Panc1 (cell line): ENCODE results near the gene NOS1AP. TPM values are rescaled to one million over a fixed set of nuclear protein-coding genes. Genes with fewer than 3 reads are reported as not detected.
A peak's percentile ranks its signal among the peaks of the same experiment; 100 is the strongest.

Experiments
- ATAC-seq: fragments of 200-7000 bp; cut with Tn5 transposase; 2 replicates; pipeline ENCODE4 v1.9.1; 2020; ENCODE audit warnings: mild to moderate bottlenecking, moderate library complexity
- BruUV-seq: library from RNA; stranded (reverse); fragments of 400-500 nt; replicated peaks from 2 replicates; lab custom pipeline; 2021; lab: Mats Ljungman, UMichigan
- CTCF ChIA-PET: fragments of 300-600 bp; sonication (Branson Sonifier 250); formaldehyde crosslinking; loops from one replicate; lab custom pipeline; 2022; ENCODE audit warnings: antibody characterized with exemption; lab: Charles Lee
- POLR2A ChIA-PET: fragments of 300-600 bp; sonication (Branson Sonifier 250); formaldehyde crosslinking; loops from one replicate; lab custom pipeline; 2022; ENCODE audit warnings: antibody characterized with exemption; lab: Charles Lee
- DNase-seq: peaks from one replicate; pipeline ENCODE4 v3.0.0-alpha.2; 2010; ENCODE audit warnings: low read depth, low spot score
- H3K27ac ChIP-seq: 2 replicates; pipeline ENCODE4 v1.5.1; 2011; ENCODE audit warnings: mild to moderate bottlenecking, low read length, inconsistent platforms
- H3K27me3 ChIP-seq: fragments of 200-500 bp; sonication (Bioruptor generic); 2 replicates; pipeline ENCODE4 v1.6.0; 2014; ENCODE audit warnings: low read length, inconsistent platforms; ENCODE audit not compliant: control insufficient read depth, insufficient read depth
- H3K36me3 ChIP-seq: fragments of 200-500 bp; sonication (Bioruptor generic); 2 replicates; pipeline ENCODE4 v1.5.1; 2014; ENCODE audit warnings: inconsistent platforms, mild to moderate bottlenecking, low read length, moderate library complexity; ENCODE audit not compliant: control insufficient read depth, insufficient read depth
- H3K4me1 ChIP-seq: 2 replicates; pipeline ENCODE4 v1.5.1; 2011; ENCODE audit warnings: inconsistent platforms, mild to moderate bottlenecking, low read length, moderate library complexity; ENCODE audit not compliant: control insufficient read depth, insufficient read depth
- H3K4me3 ChIP-seq, 2 experiments: 2 replicates each; pipeline ENCODE4 v1.5.1; 2011 to 2012; ENCODE audit warnings: low read depth in 2 of 2, low read length in 2 of 2, mild to moderate bottlenecking in 2 of 2, inconsistent platforms in 1 of 2, moderate library complexity in 1 of 2
- H3K9me3 ChIP-seq: fragments of 200-500 bp; sonication (Bioruptor generic); 2 replicates; pipeline ENCODE4 v1.5.1; 2014; ENCODE audit warnings: low read depth, mild to moderate bottlenecking, inconsistent platforms, low read length, moderate library complexity; ENCODE audit not compliant: control insufficient read depth, insufficient read depth
- POLR2AphosphoS5 ChIP-seq: IDR thresholded peaks from 2 replicates; pipeline ENCODE4 v1.6.1; 2012; ENCODE audit warnings: mild to moderate bottlenecking, low read depth, low read length, moderate library complexity
- SIN3A ChIP-seq: IDR thresholded peaks from 2 replicates; pipeline ENCODE4 v1.6.1; 2012; ENCODE audit warnings: low read depth, mild to moderate bottlenecking, low read length, moderate library complexity, borderline replicate concordance; ENCODE audit not compliant: insufficient read depth
- TCF7L2 ChIP-seq: IDR thresholded peaks from 2 replicates; pipeline ENCODE4 v1.6.1; 2011; ENCODE audit warnings: mild to moderate bottlenecking, low read depth, low read length, inconsistent platforms
- in situ Hi-C: cut with HindIII; loops from 2 replicates; pipeline ENCODE4 v1.10.0; 2016; ENCODE audit warnings: low sequenced_read_pairs, low pct_unique_long_range_greater_than_20kb
- intact Hi-C: fragments of 100-400 bp; cut with micrococcal nuclease; formaldehyde crosslinking; loops from one replicate; pipeline ENCODE4 v1.10.0; 2022; ENCODE audit not compliant: unreplicated experiment
- total RNA-seq: library from RNA; stranded (reverse); gene quantifications from one replicate; pipeline ENCODE4 v1.2.1, GENCODE V29; 2021; ENCODE audit not compliant: unreplicated experiment
- TF ChIP-seq, protein P1 (sequence below), 2 experiments: IDR thresholded peaks; 2 replicates each; pipeline ENCODE4 v1.6.1; 2011 to 2012; ENCODE audit warnings: low read depth in 2 of 2, control low read depth in 1 of 2, low read length in 1 of 2, mild to moderate bottlenecking in 1 of 2, moderate library complexity in 1 of 2; ENCODE audit not compliant: insufficient read depth in 1 of 2
- TF ChIP-seq, protein P2 (sequence below): fragments of 450-650 bp; IDR thresholded peaks from 2 replicates; pipeline ENCODE4 v1.5.1; 2017; ENCODE audit warnings: mild to moderate bottlenecking

The NOS1AP gene
- total RNA-seq, 1 experiment from 2014 or later, result 27.9 TPM

DNA sequence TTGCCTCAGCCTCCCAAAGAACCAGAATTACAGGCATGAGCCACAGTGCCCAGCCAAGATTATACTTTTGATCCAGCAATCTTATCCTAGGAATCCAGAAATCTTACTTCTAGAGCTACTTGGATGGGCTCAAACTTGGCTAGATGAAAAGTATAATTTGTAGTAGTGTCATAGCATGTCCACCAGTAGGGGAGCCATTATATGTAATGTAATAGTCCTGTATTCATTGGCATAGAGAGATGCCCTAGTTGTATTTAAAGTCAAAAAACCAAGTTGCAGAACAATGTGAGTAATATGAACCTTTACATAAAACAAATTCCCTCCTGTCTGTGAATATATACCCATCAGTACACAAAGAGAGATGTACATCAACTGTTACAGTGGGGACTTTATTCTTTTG is 83.9 kb downstream of the NOS1AP start:
- Histone ChIP-seq H3K27me3 (no peaks in the 10 kb centered on the region), H3K4me1 (peaks cover 53% of the 10 kb centered on the region), H3K4me3 (no peak overlapping the region), H3K36me3 (no peaks in the 10 kb centered on the region), H3K9me3 (no peaks in the 10 kb centered on the region), H3K27ac (peak overlapping the region; percentile 39; the same call in 1 of the 2 replicates)
- DNase-seq (no peak), ATAC-seq (no peak)
- in situ Hi-C loops, result no loop called here
- ChIA-PET POLR2A (no interaction called here), CTCF (no interaction called here)
- intact Hi-C loops, result no loop called here
- TF ChIP-seq POLR2AphosphoS5 (no peak), SIN3A (no peak), TCF7L2 (no peak)
- TF ChIP-seq, protein P1, sequence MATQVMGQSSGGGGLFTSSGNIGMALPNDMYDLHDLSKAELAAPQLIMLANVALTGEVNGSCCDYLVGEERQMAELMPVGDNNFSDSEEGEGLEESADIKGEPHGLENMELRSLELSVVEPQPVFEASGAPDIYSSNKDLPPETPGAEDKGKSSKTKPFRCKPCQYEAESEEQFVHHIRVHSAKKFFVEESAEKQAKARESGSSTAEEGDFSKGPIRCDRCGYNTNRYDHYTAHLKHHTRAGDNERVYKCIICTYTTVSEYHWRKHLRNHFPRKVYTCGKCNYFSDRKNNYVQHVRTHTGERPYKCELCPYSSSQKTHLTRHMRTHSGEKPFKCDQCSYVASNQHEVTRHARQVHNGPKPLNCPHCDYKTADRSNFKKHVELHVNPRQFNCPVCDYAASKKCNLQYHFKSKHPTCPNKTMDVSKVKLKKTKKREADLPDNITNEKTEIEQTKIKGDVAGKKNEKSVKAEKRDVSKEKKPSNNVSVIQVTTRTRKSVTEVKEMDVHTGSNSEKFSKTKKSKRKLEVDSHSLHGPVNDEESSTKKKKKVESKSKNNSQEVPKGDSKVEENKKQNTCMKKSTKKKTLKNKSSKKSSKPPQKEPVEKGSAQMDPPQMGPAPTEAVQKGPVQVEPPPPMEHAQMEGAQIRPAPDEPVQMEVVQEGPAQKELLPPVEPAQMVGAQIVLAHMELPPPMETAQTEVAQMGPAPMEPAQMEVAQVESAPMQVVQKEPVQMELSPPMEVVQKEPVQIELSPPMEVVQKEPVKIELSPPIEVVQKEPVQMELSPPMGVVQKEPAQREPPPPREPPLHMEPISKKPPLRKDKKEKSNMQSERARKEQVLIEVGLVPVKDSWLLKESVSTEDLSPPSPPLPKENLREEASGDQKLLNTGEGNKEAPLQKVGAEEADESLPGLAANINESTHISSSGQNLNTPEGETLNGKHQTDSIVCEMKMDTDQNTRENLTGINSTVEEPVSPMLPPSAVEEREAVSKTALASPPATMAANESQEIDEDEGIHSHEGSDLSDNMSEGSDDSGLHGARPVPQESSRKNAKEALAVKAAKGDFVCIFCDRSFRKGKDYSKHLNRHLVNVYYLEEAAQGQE (IDR thresholded peaks at IDR 0.05; ENCODE audit: insufficient read depth in 1 of 2, low read depth in 2 of 2, low read length in 1 of 2), result no peak
- TF ChIP-seq, protein P2, sequence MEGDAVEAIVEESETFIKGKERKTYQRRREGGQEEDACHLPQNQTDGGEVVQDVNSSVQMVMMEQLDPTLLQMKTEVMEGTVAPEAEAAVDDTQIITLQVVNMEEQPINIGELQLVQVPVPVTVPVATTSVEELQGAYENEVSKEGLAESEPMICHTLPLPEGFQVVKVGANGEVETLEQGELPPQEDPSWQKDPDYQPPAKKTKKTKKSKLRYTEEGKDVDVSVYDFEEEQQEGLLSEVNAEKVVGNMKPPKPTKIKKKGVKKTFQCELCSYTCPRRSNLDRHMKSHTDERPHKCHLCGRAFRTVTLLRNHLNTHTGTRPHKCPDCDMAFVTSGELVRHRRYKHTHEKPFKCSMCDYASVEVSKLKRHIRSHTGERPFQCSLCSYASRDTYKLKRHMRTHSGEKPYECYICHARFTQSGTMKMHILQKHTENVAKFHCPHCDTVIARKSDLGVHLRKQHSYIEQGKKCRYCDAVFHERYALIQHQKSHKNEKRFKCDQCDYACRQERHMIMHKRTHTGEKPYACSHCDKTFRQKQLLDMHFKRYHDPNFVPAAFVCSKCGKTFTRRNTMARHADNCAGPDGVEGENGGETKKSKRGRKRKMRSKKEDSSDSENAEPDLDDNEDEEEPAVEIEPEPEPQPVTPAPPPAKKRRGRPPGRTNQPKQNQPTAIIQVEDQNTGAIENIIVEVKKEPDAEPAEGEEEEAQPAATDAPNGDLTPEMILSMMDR, result no peak
- BruUV-seq, result no TSS peak

DNA sequence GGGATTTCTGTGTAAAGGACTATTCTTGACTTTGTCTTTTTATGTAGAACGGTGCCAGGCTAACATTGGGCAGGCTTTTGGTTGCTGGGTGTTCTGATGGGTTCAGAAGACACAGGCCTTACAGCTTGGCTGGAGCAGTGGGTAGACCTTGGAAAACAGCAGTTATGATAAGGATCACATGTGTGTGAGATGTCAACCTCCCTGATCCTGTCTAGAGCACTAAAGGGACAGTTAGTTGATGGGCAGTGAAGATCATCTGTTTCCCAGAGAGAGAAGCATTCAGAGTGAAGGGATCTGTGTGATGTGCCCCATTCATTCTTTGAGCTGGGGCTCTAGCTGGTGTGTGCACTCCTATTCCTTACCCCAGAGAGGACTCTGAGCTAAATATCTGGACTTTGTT is 88.0 kb downstream of the NOS1AP start:
- no peaks in the 10 kb centered on the region for H3K27me3 ChIP-seq
- H3K27ac ChIP-seq, result peak overlapping the region; percentile 66
- H3K36me3 ChIP-seq, result no peaks in the 10 kb centered on the region
- intact Hi-C loops, result no loop called here
- H3K9me3 ChIP-seq, result no peaks in the 10 kb centered on the region
- ATAC-seq, result no peak
- BruUV-seq, result no TSS peak
- no peak for TF ChIP-seq POLR2AphosphoS5
- TF ChIP-seq, protein P2, result no peak
- TF ChIP-seq SIN3A, result no peak
- TF ChIP-seq, protein P1 (IDR thresholded peaks at IDR 0.05; ENCODE audit: insufficient read depth in 1 of 2, low read depth in 2 of 2, low read length in 1 of 2), result no peak
- TF ChIP-seq TCF7L2, result no peak
- ChIA-PET CTCF (interaction anchor here (0.6 kb wide), 1 partner anchor 307 kb away, joined by 5 read pairs; no protein-coding TSS in a partner anchor), POLR2A (no interaction called here)
- in situ Hi-C loops, result no loop called here
- H3K4me3 ChIP-seq, result no peak overlapping the region
- H3K4me1 ChIP-seq, result peaks cover 58% of the 10 kb centered on the region
- DNase-seq, result no peak
